ENCODE measurements around the gene GRIA4. TPM values are rescaled to one million over a fixed set of nuclear protein-coding genes. Genes with fewer than 3 reads are reported as not detected.

Gene GRIA4
- total and polyA plus RNA-seq, 4 donors = 0.38 to 3.7 TPM; not detected in 2

GRCh38 chr11:105799728-105800462 is 190.0 kb downstream of the GRIA4 start:
- Histone ChIP-seq H3K4me3 (ENCODE audit: low read length in 2 of 2) (no peak overlapping the region), H3K27me3 (ENCODE audit: control insufficient read depth in 1 of 2, insufficient read depth in 2 of 2, low read length in 1 of 2) (no peaks in the 10 kb centered on the region), H3K9me3 (ENCODE audit: control insufficient read depth, low read length) (no peaks in the 10 kb centered on the region), H3K36me3 (ENCODE audit: control insufficient read depth in 1 of 2, insufficient read depth in 2 of 2, low read length in 1 of 2) (no peaks in the 10 kb centered on the region), H3K4me1 (ENCODE audit: control insufficient read depth in 1 of 2, insufficient read depth in 2 of 2, low read length in 2 of 2) (no peaks in the 10 kb centered on the region), H3K27ac (ENCODE audit: low read depth in 1 of 2, low read length in 2 of 2) (no peak overlapping the region)
- ATAC-seq (ENCODE audit: low FRiP score) = no peak
- 61 to 63% methylated on average over 2 of the region's 2 CpGs for WGBS, 2 donors
- DNase-seq = no peak
- intact Hi-C loops (cut with DNase I) = no loop called here

GRCh38 chr11:105802390-105802789 is 192.5 kb downstream of the GRIA4 start:
- no peak for DNase-seq
- no peak overlapping the region for H3K4me3 ChIP-seq (ENCODE audit: low read length in 2 of 2)
- no peaks in the 10 kb centered on the region for H3K27me3 ChIP-seq (ENCODE audit: control insufficient read depth in 1 of 2, insufficient read depth in 2 of 2, low read length in 1 of 2)
- H3K4me1 ChIP-seq (ENCODE audit: control insufficient read depth in 1 of 2, insufficient read depth in 2 of 2, low read length in 2 of 2) = no peaks in the 10 kb centered on the region
- intact Hi-C loops (cut with DNase I) = no loop called here
- no peak overlapping the region for H3K27ac ChIP-seq (ENCODE audit: low read depth in 1 of 2, low read length in 2 of 2)
- H3K36me3 ChIP-seq (ENCODE audit: control insufficient read depth in 1 of 2, insufficient read depth in 2 of 2, low read length in 1 of 2) = no peaks in the 10 kb centered on the region
- no peaks in the 10 kb centered on the region for H3K9me3 ChIP-seq (ENCODE audit: control insufficient read depth, low read length)
- ATAC-seq (ENCODE audit: low FRiP score) = no peak

- DNase-seq (no peak), ATAC-seq (ENCODE audit: low FRiP score) (no peak)
- WGBS, 2 donors = 68 to 69% methylated on average over 5 of the region's 5 CpGs
- H3K27ac ChIP-seq (ENCODE audit: low read depth in 1 of 2, low read length in 2 of 2) = no peak overlapping the region
- no peaks in the 10 kb centered on the region for H3K4me1 ChIP-seq (ENCODE audit: control insufficient read depth in 1 of 2, insufficient read depth in 2 of 2, low read length in 2 of 2)
- intact Hi-C loops (cut with DNase I) = no loop called here
- no peaks in the 10 kb centered on the region for H3K36me3 ChIP-seq (ENCODE audit: control insufficient read depth in 1 of 2, insufficient read depth in 2 of 2, low read length in 1 of 2)
- H3K9me3 ChIP-seq (ENCODE audit: control insufficient read depth, low read length) = no peaks in the 10 kb centered on the region
- no peaks in the 10 kb centered on the region for H3K27me3 ChIP-seq (ENCODE audit: control insufficient read depth in 1 of 2, insufficient read depth in 2 of 2, low read length in 1 of 2)
- H3K4me3 ChIP-seq (ENCODE audit: low read length in 2 of 2) = no peak overlapping the region
Observed at GRCh38 chr11:105811242-105811641, 201.4 kb downstream of the GRIA4 start.

- Histone ChIP-seq H3K9me3 (ENCODE audit: control insufficient read depth, low read length) (peaks cover 2% of the 10 kb centered on the region), H3K27me3 (ENCODE audit: control insufficient read depth in 1 of 2, insufficient read depth in 2 of 2, low read length in 1 of 2) (no peaks in the 10 kb centered on the region), H3K36me3 (ENCODE audit: control insufficient read depth in 1 of 2, insufficient read depth in 2 of 2, low read length in 1 of 2) (no peaks in the 10 kb centered on the region), H3K4me3 (ENCODE audit: low read length in 2 of 2) (no peak overlapping the region), H3K4me1 (ENCODE audit: control insufficient read depth in 1 of 2, insufficient read depth in 2 of 2, low read length in 2 of 2) (no peaks in the 10 kb centered on the region), H3K27ac (ENCODE audit: low read depth in 1 of 2, low read length in 2 of 2) (no peak overlapping the region)
- WGBS, 2 donors = 58 to 62% methylated on average over 4 of the region's 4 CpGs
- DNase-seq (no peak), ATAC-seq (ENCODE audit: low FRiP score) (no peak)
- intact Hi-C loops (cut with DNase I) = no loop called here
Observed at GRCh38 chr11:105821372-105821771, 211.5 kb downstream of the GRIA4 start.

- Histone ChIP-seq H3K27me3 (ENCODE audit: control insufficient read depth in 1 of 2, insufficient read depth in 2 of 2, low read length in 1 of 2) (no peaks in the 10 kb centered on the region), H3K9me3 (ENCODE audit: control insufficient read depth, low read length) (peaks cover 1% of the 10 kb centered on the region), H3K27ac (ENCODE audit: low read depth in 1 of 2, low read length in 2 of 2) (no peak overlapping the region), H3K4me3 (ENCODE audit: low read length in 2 of 2) (no peak overlapping the region), H3K4me1 (ENCODE audit: control insufficient read depth in 1 of 2, insufficient read depth in 2 of 2, low read length in 2 of 2) (no peaks in the 10 kb centered on the region), H3K36me3 (ENCODE audit: control insufficient read depth in 1 of 2, insufficient read depth in 2 of 2, low read length in 1 of 2) (no peaks in the 10 kb centered on the region)
- DNase-seq (no peak), ATAC-seq (ENCODE audit: low FRiP score) (no peak)
- intact Hi-C loops (cut with DNase I) = no loop called here
- WGBS, 2 donors = 48 to 53% methylated on average over 8 of the region's 8 CpGs
Observed at GRCh38 chr11:105821781-105822180, 211.9 kb downstream of the GRIA4 start.

GRCh38 chr11:105823495-105824033 is 213.7 kb downstream of the GRIA4 start:
- H3K36me3 ChIP-seq (ENCODE audit: control insufficient read depth in 1 of 2, insufficient read depth in 2 of 2, low read length in 1 of 2) = no peaks in the 10 kb centered on the region
- WGBS, 2 donors = 55 to 62% methylated on average over 2 of the region's 2 CpGs
- H3K9me3 ChIP-seq (ENCODE audit: control insufficient read depth, low read length) = no peaks in the 10 kb centered on the region
- ATAC-seq (ENCODE audit: low FRiP score) (no peak), DNase-seq (no peak)
- no peaks in the 10 kb centered on the region for H3K27me3 ChIP-seq (ENCODE audit: control insufficient read depth in 1 of 2, insufficient read depth in 2 of 2, low read length in 1 of 2)
- H3K4me3 ChIP-seq (ENCODE audit: low read length in 2 of 2) = no peak overlapping the region
- H3K4me1 ChIP-seq (ENCODE audit: control insufficient read depth in 1 of 2, insufficient read depth in 2 of 2, low read length in 2 of 2) = no peaks in the 10 kb centered on the region
- intact Hi-C loops (cut with DNase I) = no loop called here
- H3K27ac ChIP-seq (ENCODE audit: low read depth in 1 of 2, low read length in 2 of 2) = no peak overlapping the region

GRCh38 chr11:105824457-105825013 is 214.7 kb downstream of the GRIA4 start:
- H3K27me3 ChIP-seq (ENCODE audit: control insufficient read depth in 1 of 2, insufficient read depth in 2 of 2, low read length in 1 of 2) = no peaks in the 10 kb centered on the region
- no peaks in the 10 kb centered on the region for H3K4me1 ChIP-seq (ENCODE audit: control insufficient read depth in 1 of 2, insufficient read depth in 2 of 2, low read length in 2 of 2)
- no peaks in the 10 kb centered on the region for H3K36me3 ChIP-seq (ENCODE audit: control insufficient read depth in 1 of 2, insufficient read depth in 2 of 2, low read length in 1 of 2)
- no peak overlapping the region for H3K4me3 ChIP-seq (ENCODE audit: low read length in 2 of 2)
- H3K27ac ChIP-seq (ENCODE audit: low read depth in 1 of 2, low read length in 2 of 2) = no peak overlapping the region
- intact Hi-C loops (cut with DNase I) = no loop called here
- WGBS, 2 donors = 82 to 88% methylated on average over 10 of the region's 10 CpGs
- DNase-seq (no peak), ATAC-seq (ENCODE audit: low FRiP score) (no peak)
- H3K9me3 ChIP-seq (ENCODE audit: control insufficient read depth, low read length) = no peaks in the 10 kb centered on the region

- Histone ChIP-seq H3K36me3 (ENCODE audit: control insufficient read depth in 1 of 2, insufficient read depth in 2 of 2, low read length in 1 of 2) (no peaks in the 10 kb centered on the region), H3K27me3 (ENCODE audit: control insufficient read depth in 1 of 2, insufficient read depth in 2 of 2, low read length in 1 of 2) (no peaks in the 10 kb centered on the region), H3K4me1 (ENCODE audit: control insufficient read depth in 1 of 2, insufficient read depth in 2 of 2, low read length in 2 of 2) (no peaks in the 10 kb centered on the region), H3K4me3 (ENCODE audit: low read length in 2 of 2) (no peak overlapping the region), H3K27ac (ENCODE audit: low read depth in 1 of 2, low read length in 2 of 2) (no peak overlapping the region), H3K9me3 (ENCODE audit: control insufficient read depth, low read length) (no peaks in the 10 kb centered on the region)
- WGBS, 2 donors = 60 to 68% methylated on average over 1 of the region's 1 CpG
- DNase-seq (no peak), ATAC-seq (ENCODE audit: low FRiP score) (no peak)
- intact Hi-C loops (cut with DNase I) = no loop called here
Observed at GRCh38 chr11:105825141-105825540, 215.3 kb downstream of the GRIA4 start.

- WGBS, 2 donors = 5 to 9% methylated on average over 1 of the region's 1 CpG
- Histone ChIP-seq H3K27me3 (ENCODE audit: control insufficient read depth in 1 of 2, insufficient read depth in 2 of 2, low read length in 1 of 2) (no peaks in the 10 kb centered on the region), H3K9me3 (ENCODE audit: control insufficient read depth, low read length) (no peaks in the 10 kb centered on the region), H3K36me3 (ENCODE audit: control insufficient read depth in 1 of 2, insufficient read depth in 2 of 2, low read length in 1 of 2) (no peaks in the 10 kb centered on the region), H3K27ac (ENCODE audit: low read depth in 1 of 2, low read length in 2 of 2) (no peak overlapping the region), H3K4me1 (ENCODE audit: control insufficient read depth in 1 of 2, insufficient read depth in 2 of 2, low read length in 2 of 2) (no peaks in the 10 kb centered on the region), H3K4me3 (ENCODE audit: low read length in 2 of 2) (no peak overlapping the region)
- ATAC-seq (ENCODE audit: low FRiP score) = no peak
- DNase-seq = no peak
- intact Hi-C loops (cut with DNase I) = no loop called here
Observed at GRCh38 chr11:105827906-105828305, 218.0 kb downstream of the GRIA4 start.

Measured in aorta (tissue), 5 donors.